OCI-LY3 (cell line): ENCODE data around the gene CELF1.
"Not testable (repeated sequence)": the region's sequence is repeated elsewhere in the genome, so short reads cannot be mapped to it uniquely, and the experiment has no call there.

Experiments used
- H2AFZ ChIP-seq: fragments of 200-600, 300-600 bp; shearing (Covaris generic); 2 replicates; pipeline ENCODE4 v1.6.0; 2014; ENCODE audit warnings: antibody characterized with exemption, low read depth, low read length
- H3K27ac ChIP-seq: fragments of 200-600, 300-600 bp; sonication (generic); 2 replicates; pipeline ENCODE4 v1.5.1; 2014; ENCODE audit warnings: mild to moderate bottlenecking, low read length, moderate library complexity, mixed read lengths
- H3K27me3 ChIP-seq: fragments of 200-600, 300-600 bp; sonication (generic); 2 replicates; pipeline ENCODE4 v1.6.1; 2014; ENCODE audit warnings: low read depth, low read length, mixed read lengths
- H3K36me3 ChIP-seq: fragments of 200-600, 300-600 bp; sonication (generic); replicated peaks from 2 replicates; pipeline ENCODE3; 2014; ENCODE audit warnings: low read depth, low read length, mixed read lengths
- H3K4me1 ChIP-seq: fragments of 300-600, 200-600 bp; sonication (generic); 2 replicates; pipeline ENCODE4 v1.6.1; 2014; ENCODE audit warnings: low read length, mixed read lengths
- H3K4me2 ChIP-seq: fragments of 200-600, 300-600 bp; sonication (generic); 2 replicates; pipeline ENCODE4 v1.6.1; 2014; ENCODE audit warnings: low read length, mixed read lengths
- H3K4me3 ChIP-seq: fragments of 300-600, 200-600 bp; sonication (generic); 2 replicates; pipeline ENCODE4 v1.5.1; 2014; ENCODE audit warnings: antibody characterized with exemption, mild to moderate bottlenecking, low read length, moderate library complexity
- H3K79me2 ChIP-seq: fragments of 300-600, 200-600 bp; shearing (Covaris generic); 2 replicates; pipeline ENCODE4 v1.6.1; 2014; ENCODE audit warnings: mild to moderate bottlenecking, low read length, mixed read lengths
- H3K9ac ChIP-seq: fragments of 300-600, 200-600 bp; shearing (Covaris generic); 2 replicates; pipeline ENCODE4 v1.6.0; 2014; ENCODE audit warnings: mild to moderate bottlenecking, low read length, moderate library complexity
- H3K9me3 ChIP-seq: fragments of 200-600, 300-600 bp; shearing (Covaris generic); 2 replicates; pipeline ENCODE4 v1.6.1; 2014; ENCODE audit warnings: low read length, mixed read lengths; ENCODE audit not compliant: insufficient read depth
- H4K20me1 ChIP-seq: fragments of 200-600, 300-600 bp; sonication (generic); 2 replicates; pipeline ENCODE4 v1.6.1; 2016; ENCODE audit warnings: low read length, mixed read lengths; ENCODE audit not compliant: insufficient read depth
- EZH2phosphoT487 ChIP-seq: fragments of 200-600 bp; shearing (Covaris generic); IDR thresholded peaks from 2 replicates; pipeline ENCODE4 v1.6.1; 2018; ENCODE audit warnings: antibody characterized with exemption, mixed run types, low read depth
- TF ChIP-seq, protein P1 (sequence below): fragments of 200-600, 300-600 bp; sonication (generic); IDR thresholded peaks from 2 replicates; pipeline ENCODE4 v1.5.1; 2014; ENCODE audit warnings: antibody characterized with exemption, low read length, low read depth

CELF1 gene

GRCh38 chr11:47553406-47553743, 443 bp upstream of the CELF1 start:
- H3K4me3 ChIP-seq: peak overlapping the region; percentile 90
- TF ChIP-seq EZH2phosphoT487: no peak
- TF ChIP-seq, protein P1, sequence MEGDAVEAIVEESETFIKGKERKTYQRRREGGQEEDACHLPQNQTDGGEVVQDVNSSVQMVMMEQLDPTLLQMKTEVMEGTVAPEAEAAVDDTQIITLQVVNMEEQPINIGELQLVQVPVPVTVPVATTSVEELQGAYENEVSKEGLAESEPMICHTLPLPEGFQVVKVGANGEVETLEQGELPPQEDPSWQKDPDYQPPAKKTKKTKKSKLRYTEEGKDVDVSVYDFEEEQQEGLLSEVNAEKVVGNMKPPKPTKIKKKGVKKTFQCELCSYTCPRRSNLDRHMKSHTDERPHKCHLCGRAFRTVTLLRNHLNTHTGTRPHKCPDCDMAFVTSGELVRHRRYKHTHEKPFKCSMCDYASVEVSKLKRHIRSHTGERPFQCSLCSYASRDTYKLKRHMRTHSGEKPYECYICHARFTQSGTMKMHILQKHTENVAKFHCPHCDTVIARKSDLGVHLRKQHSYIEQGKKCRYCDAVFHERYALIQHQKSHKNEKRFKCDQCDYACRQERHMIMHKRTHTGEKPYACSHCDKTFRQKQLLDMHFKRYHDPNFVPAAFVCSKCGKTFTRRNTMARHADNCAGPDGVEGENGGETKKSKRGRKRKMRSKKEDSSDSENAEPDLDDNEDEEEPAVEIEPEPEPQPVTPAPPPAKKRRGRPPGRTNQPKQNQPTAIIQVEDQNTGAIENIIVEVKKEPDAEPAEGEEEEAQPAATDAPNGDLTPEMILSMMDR: no peak
- peak overlapping the region; percentile 55 for H3K9ac ChIP-seq
- H3K4me2 ChIP-seq: peak overlapping the region; percentile 77
- peaks cover 21% of the 10 kb centered on the region for H3K4me1 ChIP-seq
- no peaks in the 10 kb centered on the region for H3K9me3 ChIP-seq
- peaks cover 29% of the 10 kb centered on the region for H4K20me1 ChIP-seq
- H3K27me3 ChIP-seq: no peaks in the 10 kb centered on the region
- H3K36me3 ChIP-seq: peaks cover 23% of the 10 kb centered on the region
- peaks cover 50% of the 10 kb centered on the region for H3K79me2 ChIP-seq
- no peak overlapping the region for H3K27ac ChIP-seq
- H2AFZ ChIP-seq: peak overlapping the region; percentile 84; the same call in 1 of the 2 replicates

- H3K9me3 ChIP-seq: no peaks in the 10 kb centered on the region
- peak overlapping the region; percentile 95 for H3K4me2 ChIP-seq
- H3K36me3 ChIP-seq: peaks cover 23% of the 10 kb centered on the region
- no peak for TF ChIP-seq EZH2phosphoT487
- TF ChIP-seq, protein P1: no peak
- H4K20me1 ChIP-seq: peaks cover 42% of the 10 kb centered on the region
- H3K9ac ChIP-seq: peak overlapping the region; percentile 96
- no peak overlapping the region for H2AFZ ChIP-seq
- H3K4me1 ChIP-seq: peaks cover 21% of the 10 kb centered on the region
- H3K79me2 ChIP-seq: peaks cover 62% of the 10 kb centered on the region
- peak overlapping the region; percentile 81 for H3K27ac ChIP-seq
- H3K4me3 ChIP-seq: peak overlapping the region; percentile 90
- no peaks in the 10 kb centered on the region for H3K27me3 ChIP-seq
Measured at GRCh38 chr11:47552056-47552565, 821 bp downstream of the CELF1 start.

GRCh38 chr11:47551086-47551485, 1.8 kb downstream of the CELF1 start:
- H4K20me1 ChIP-seq: peaks cover 51% of the 10 kb centered on the region

GRCh38 chr11:47550288-47551047, 2.5 kb downstream of the CELF1 start:
- Histone ChIP-seq H3K79me2 (peaks cover 79% of the 10 kb centered on the region), H3K27me3 (no peaks in the 10 kb centered on the region), H3K9me3 (no peaks in the 10 kb centered on the region), H2AFZ (no peak overlapping the region), H3K27ac (peak overlapping the region; percentile 81), H4K20me1 (peaks cover 53% of the 10 kb centered on the region), H3K4me3 (peak overlapping the region; percentile 90), H3K4me2 (peak overlapping the region; percentile 95), H3K36me3 (peaks cover 30% of the 10 kb centered on the region), H3K9ac (peak overlapping the region; percentile 96; the same call in 1 of the 2 replicates), H3K4me1 (peaks cover 21% of the 10 kb centered on the region)
- TF ChIP-seq EZH2phosphoT487: no peak
- TF ChIP-seq, protein P1: no peak

More at GRCh38 chr11:47551086-47551485, 1.8 kb downstream of the CELF1 start:
- H3K27ac ChIP-seq: peak overlapping the region; percentile 81
- H3K36me3 ChIP-seq: peaks cover 30% of the 10 kb centered on the region
- H3K9ac ChIP-seq: peak overlapping the region; percentile 96
- H3K4me1 ChIP-seq: peaks cover 21% of the 10 kb centered on the region
- H2AFZ ChIP-seq: no peak overlapping the region
- H3K9me3 ChIP-seq: no peaks in the 10 kb centered on the region
- H3K79me2 ChIP-seq: peaks cover 73% of the 10 kb centered on the region
- H3K27me3 ChIP-seq: no peaks in the 10 kb centered on the region
- peak overlapping the region; percentile 95 for H3K4me2 ChIP-seq
- peak overlapping the region; percentile 90 for H3K4me3 ChIP-seq
- TF ChIP-seq, protein P1: peak; percentile 39
- TF ChIP-seq EZH2phosphoT487: no peak

- not testable (repeated sequence) for H3K27me3 ChIP-seq
- peaks cover 29% of the 10 kb centered on the region for H3K36me3 ChIP-seq
Measured at GRCh38 chr11:47546274-47546673, 6.7 kb downstream of the CELF1 start.

More at GRCh38 chr11:47546274-47546673, 6.7 kb downstream of the CELF1 start:
- not testable (repeated sequence) for H3K9me3 ChIP-seq, H2AFZ ChIP-seq, H3K4me2 ChIP-seq, H3K9ac ChIP-seq, H3K4me3 ChIP-seq, H3K27ac ChIP-seq
- Histone ChIP-seq H3K79me2 (peaks cover 100% of the 10 kb centered on the region), H3K4me1 (peaks cover 32% of the 10 kb centered on the region), H4K20me1 (peaks cover 90% of the 10 kb centered on the region)
